Measurements from ENCODE around the gene KCTD16. TPM values are rescaled to one million over a fixed set of nuclear protein-coding genes. Genes with fewer than 3 reads are reported as not detected.
A peak's percentile ranks its signal among the peaks of the same experiment; 100 is the strongest.

Gene KCTD16
- total RNA-seq, 2 experiments from 2014 or later = 0.19 to 0.32 TPM

DNA sequence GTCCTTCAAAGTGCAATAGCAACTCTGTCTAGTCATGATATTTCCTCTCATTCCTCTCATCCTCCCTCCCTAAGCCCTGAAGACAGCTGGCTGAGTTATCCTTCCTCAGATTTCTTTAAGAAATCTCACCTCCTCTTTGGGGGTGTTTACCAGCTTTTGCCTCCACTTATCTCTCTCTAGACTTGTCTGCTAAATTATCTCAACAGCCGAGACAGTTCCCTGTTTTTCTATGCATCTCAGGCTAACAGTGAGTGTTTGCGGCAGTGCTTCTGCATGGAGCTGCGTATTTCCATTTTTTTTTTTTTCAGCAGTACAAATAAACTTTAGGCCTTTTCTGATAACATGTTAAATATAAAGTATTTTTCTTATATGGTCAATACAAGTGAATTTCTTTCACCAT lies 20.9 kb downstream of the KCTD16 start:
- ChIA-PET POLR2A (interaction anchor here (0.7 to 4.3 kb wide), 2 partner anchors 21 to 619 kb away, joined by 3 to 26 read pairs; partner anchors contain the start of genes KCTD16 and YIPF5), CTCF (ENCODE audit: unreplicated experiment) (interaction anchor here (1.9 kb wide), 1 partner anchor 21 kb away, joined by 6 read pairs; the partner anchor contains the start of genes KCTD16 and YIPF5)
- H3K4me3 ChIP-seq (ENCODE audit: low read depth, low read length, poor library complexity, severe bottlenecking) = peak overlapping the region; percentile 41
- peak overlapping the region; percentile 78 for H3K4me2 ChIP-seq (ENCODE audit: low read length)
- peaks cover 31% of the 10 kb centered on the region for H3K4me1 ChIP-seq (ENCODE audit: insufficient read depth, low read length, poor library complexity, severe bottlenecking)
- no peak overlapping the region for H3K27ac ChIP-seq (ENCODE audit: low read depth, low read length, poor library complexity, severe bottlenecking)
- H3K36me3 ChIP-seq (ENCODE audit: insufficient read depth, low read length) = no peaks in the 10 kb centered on the region
- intact Hi-C loops (cut with micrococcal nuclease; ENCODE audit: unreplicated experiment) = no loop called here
- no peak for TF ChIP-seq EZH2phosphoT487 (IDR thresholded peaks at IDR 0.05; ENCODE audit: borderline replicate concordance, low read depth, low read length)
- TF ChIP-seq, protein P1, sequence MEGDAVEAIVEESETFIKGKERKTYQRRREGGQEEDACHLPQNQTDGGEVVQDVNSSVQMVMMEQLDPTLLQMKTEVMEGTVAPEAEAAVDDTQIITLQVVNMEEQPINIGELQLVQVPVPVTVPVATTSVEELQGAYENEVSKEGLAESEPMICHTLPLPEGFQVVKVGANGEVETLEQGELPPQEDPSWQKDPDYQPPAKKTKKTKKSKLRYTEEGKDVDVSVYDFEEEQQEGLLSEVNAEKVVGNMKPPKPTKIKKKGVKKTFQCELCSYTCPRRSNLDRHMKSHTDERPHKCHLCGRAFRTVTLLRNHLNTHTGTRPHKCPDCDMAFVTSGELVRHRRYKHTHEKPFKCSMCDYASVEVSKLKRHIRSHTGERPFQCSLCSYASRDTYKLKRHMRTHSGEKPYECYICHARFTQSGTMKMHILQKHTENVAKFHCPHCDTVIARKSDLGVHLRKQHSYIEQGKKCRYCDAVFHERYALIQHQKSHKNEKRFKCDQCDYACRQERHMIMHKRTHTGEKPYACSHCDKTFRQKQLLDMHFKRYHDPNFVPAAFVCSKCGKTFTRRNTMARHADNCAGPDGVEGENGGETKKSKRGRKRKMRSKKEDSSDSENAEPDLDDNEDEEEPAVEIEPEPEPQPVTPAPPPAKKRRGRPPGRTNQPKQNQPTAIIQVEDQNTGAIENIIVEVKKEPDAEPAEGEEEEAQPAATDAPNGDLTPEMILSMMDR (conservative IDR thresholded peaks at IDR 0.05; ENCODE audit: low read length) = no peak
- H3K9me3 ChIP-seq (ENCODE audit: low read length) = peaks cover 4% of the 10 kb centered on the region; the same call in 1 of the 2 replicates
- H3K79me2 ChIP-seq (ENCODE audit: insufficient read depth, low read depth, low read length) = no peaks in the 10 kb centered on the region
- no peaks in the 10 kb centered on the region for H3K9me2 ChIP-seq (ENCODE audit: insufficient read depth, low read length)
- no peaks in the 10 kb centered on the region for H4K20me1 ChIP-seq (ENCODE audit: insufficient read depth, low read length)
- BruUV-seq (replicated peaks) = no TSS peak
- no peak for DNase-seq (ENCODE audit: low spot score)
- peak overlapping the region; percentile 92 for H2AFZ ChIP-seq (ENCODE audit: low read length)

DNA sequence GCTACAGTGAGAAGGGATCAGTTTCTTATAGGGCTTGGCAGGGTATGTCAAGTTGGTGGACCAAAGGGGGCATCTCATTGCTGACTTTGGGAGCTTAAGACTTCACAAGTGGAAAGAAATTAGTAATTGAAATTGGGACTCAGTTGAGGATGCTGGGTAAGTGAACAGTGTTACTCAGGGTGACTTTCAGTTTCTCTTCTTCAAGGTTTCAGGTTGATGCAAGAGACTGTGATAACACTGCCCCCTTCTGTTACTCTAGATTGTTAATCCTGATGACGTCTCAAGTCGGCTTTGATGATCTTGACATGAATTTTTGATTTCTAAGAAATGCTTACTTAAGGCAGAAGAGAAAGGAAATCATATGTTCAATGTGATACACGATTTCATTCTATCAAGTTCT lies 21.3 kb downstream of the KCTD16 start:
- peaks cover 26% of the 10 kb centered on the region for H3K4me1 ChIP-seq (ENCODE audit: insufficient read depth, low read length, poor library complexity, severe bottlenecking)
- H3K36me3 ChIP-seq (ENCODE audit: insufficient read depth, low read length) = no peaks in the 10 kb centered on the region
- peak overlapping the region; percentile 41 for H3K4me3 ChIP-seq (ENCODE audit: low read depth, low read length, poor library complexity, severe bottlenecking)
- H3K79me2 ChIP-seq (ENCODE audit: insufficient read depth, low read depth, low read length) = no peaks in the 10 kb centered on the region
- no peaks in the 10 kb centered on the region for H4K20me1 ChIP-seq (ENCODE audit: insufficient read depth, low read length)
- H3K4me2 ChIP-seq (ENCODE audit: low read length) = peak overlapping the region; percentile 78
- BruUV-seq (replicated peaks) = no TSS peak
- intact Hi-C loops (cut with micrococcal nuclease; ENCODE audit: unreplicated experiment) = loop anchor here (2.0 kb wide), 1 partner anchor 357 kb away; no protein-coding TSS in a partner anchor
- ChIA-PET CTCF (ENCODE audit: unreplicated experiment) (interaction anchor here (1.9 kb wide), 1 partner anchor 21 kb away, joined by 6 read pairs; the partner anchor contains the start of genes KCTD16 and YIPF5), POLR2A (interaction anchor here (0.6 to 4.3 kb wide), 4 partner anchors 22 to 1186 kb away, joined by 3 to 26 read pairs (median 3); partner anchors contain the start of genes KCTD16 and YIPF5)
- no peaks in the 10 kb centered on the region for H3K9me2 ChIP-seq (ENCODE audit: insufficient read depth, low read length)
- no peak overlapping the region for H3K27ac ChIP-seq (ENCODE audit: low read depth, low read length, poor library complexity, severe bottlenecking)
- peak; percentile 87 for DNase-seq (ENCODE audit: low spot score)
- TF ChIP-seq, protein P1 (conservative IDR thresholded peaks at IDR 0.05; ENCODE audit: low read length) = peak; percentile 88
- no peak for TF ChIP-seq EZH2phosphoT487 (IDR thresholded peaks at IDR 0.05; ENCODE audit: borderline replicate concordance, low read depth, low read length)
- H3K9me3 ChIP-seq (ENCODE audit: low read length) = peaks cover 4% of the 10 kb centered on the region; the same call in 1 of the 2 replicates
- H2AFZ ChIP-seq (ENCODE audit: low read length) = peak overlapping the region; percentile 92

DNA sequence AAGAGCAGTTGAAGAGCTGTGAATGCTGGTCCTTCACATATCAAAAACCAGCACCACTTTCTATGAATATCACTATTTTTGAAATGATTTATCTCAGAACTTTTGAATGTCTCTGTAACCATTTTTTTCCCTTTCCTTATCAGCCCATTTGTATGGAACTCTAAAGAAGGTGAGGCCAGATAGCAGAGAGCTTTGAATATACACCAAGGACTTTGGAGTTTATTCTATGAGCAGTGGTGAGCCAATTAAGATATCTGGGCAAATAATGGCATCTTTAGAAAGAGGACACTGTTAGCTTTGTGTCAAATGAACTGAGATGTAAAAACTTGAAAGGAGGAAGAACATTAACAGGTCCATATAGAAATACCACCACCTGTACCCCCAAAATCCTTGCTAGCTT lies 22.0 kb downstream of the KCTD16 start:
- H2AFZ ChIP-seq (ENCODE audit: low read length) = peak overlapping the region; percentile 92; the same call in 1 of the 2 replicates
- TF ChIP-seq, protein P1 (conservative IDR thresholded peaks at IDR 0.05; ENCODE audit: low read length) = no peak
- no peak for TF ChIP-seq EZH2phosphoT487 (IDR thresholded peaks at IDR 0.05; ENCODE audit: borderline replicate concordance, low read depth, low read length)
- H3K36me3 ChIP-seq (ENCODE audit: insufficient read depth, low read length) = no peaks in the 10 kb centered on the region
- no peak for DNase-seq (ENCODE audit: low spot score)
- H3K4me3 ChIP-seq (ENCODE audit: low read depth, low read length, poor library complexity, severe bottlenecking) = no peak overlapping the region
- BruUV-seq (replicated peaks) = no TSS peak
- H3K27ac ChIP-seq (ENCODE audit: low read depth, low read length, poor library complexity, severe bottlenecking) = no peak overlapping the region
- H4K20me1 ChIP-seq (ENCODE audit: insufficient read depth, low read length) = no peaks in the 10 kb centered on the region
- peaks cover 4% of the 10 kb centered on the region; the same call in 1 of the 2 replicates for H3K9me3 ChIP-seq (ENCODE audit: low read length)
- ChIA-PET POLR2A (interaction anchor here (0.6 to 4.3 kb wide), 3 partner anchors 20 to 1187 kb away, joined by 3 to 26 read pairs (median 3); partner anchors contain the start of genes KCTD16 and YIPF5), CTCF (ENCODE audit: unreplicated experiment) (interaction anchor here (1.9 kb wide), 1 partner anchor 22 kb away, joined by 6 read pairs; the partner anchor contains the start of genes KCTD16 and YIPF5)
- intact Hi-C loops (cut with micrococcal nuclease; ENCODE audit: unreplicated experiment) = loop anchor here (2.0 kb wide), 1 partner anchor 358 kb away; no protein-coding TSS in a partner anchor
- no peaks in the 10 kb centered on the region for H3K79me2 ChIP-seq (ENCODE audit: insufficient read depth, low read depth, low read length)
- peaks cover 19% of the 10 kb centered on the region for H3K4me1 ChIP-seq (ENCODE audit: insufficient read depth, low read length, poor library complexity, severe bottlenecking)
- H3K9me2 ChIP-seq (ENCODE audit: insufficient read depth, low read length) = no peaks in the 10 kb centered on the region
- no peak overlapping the region for H3K4me2 ChIP-seq (ENCODE audit: low read length)

All from OCI-LY7 (cell line).